ENCODE measurements around the gene FGF18. TPM values are rescaled to one million over a fixed set of nuclear protein-coding genes. Genes with fewer than 3 reads are reported as not detected.

Gene FGF18
- total and polyA plus RNA-seq, 2 of the 4 experiments (the other 2 are of a cell fraction): 0.15 TPM; not detected in 1

- H3K23ac ChIP-seq (ENCODE audit: low read depth, low read length): no peak overlapping the region
- DNase-seq: peak; percentile 86
- WGBS, 2 experiments (ENCODE audit: extremely low coverage in 2 of 2, insufficient read length in 1 of 2): no CpG with 5 or more reads among the region's 21 CpGs
These were observed 64.2 kb downstream of the FGF18 start for GRCh38 chr5:171483551-171484135.

More at GRCh38 chr5:171483551-171484135, 64.2 kb downstream of the FGF18 start:
- ChIA-PET POLR2A (ENCODE audit: unreplicated experiment) (no interaction called here), CTCF (interaction anchor here (1.0 to 1.8 kb wide), 3 partner anchors 10 to 65 kb away, joined by 4 to 6 read pairs (median 5); partner anchors contain the start of gene FGF18)
- Histone ChIP-seq H2BK20ac (ENCODE audit: low read depth, low read length) (no peak overlapping the region), H4K8ac (ENCODE audit: low read depth in 2 of 2, low read length in 2 of 2) (no peak overlapping the region), H3K56ac (ENCODE audit: extremely low read depth, insufficient read depth, low read length) (no peak overlapping the region), H3K4me2 (ENCODE audit: low read depth, low read length) (no peak overlapping the region), H4K20me1 (ENCODE audit: insufficient read depth, low read length) (no peaks in the 10 kb centered on the region), H3K18ac (ENCODE audit: low read depth, low read length) (no peak overlapping the region), H2AK9ac (replicated peaks; ENCODE audit: low read depth, low read length, poor library complexity) (peak overlapping the region; percentile 11), H2BK120ac (ENCODE audit: low read depth, low read length) (no peak overlapping the region), H3K79me1 (ENCODE audit: low read depth in 1 of 2, low read length in 2 of 2) (no peaks in the 10 kb centered on the region), H3K4me3 (ENCODE audit: insufficient read depth, low read depth, low read length) (no peak overlapping the region), H4K5ac (ENCODE audit: low read depth, low read length) (no peak overlapping the region), H2BK15ac (ENCODE audit: low read depth, low read length) (no peak overlapping the region), H3K27me3 (ENCODE audit: control insufficient read depth, insufficient read depth, low read length) (peaks cover 15% of the 10 kb centered on the region), H3K36me3 (ENCODE audit: control insufficient read depth, insufficient read depth, low read length) (no peaks in the 10 kb centered on the region), H3K9me3 (ENCODE audit: control insufficient read depth, insufficient read depth, low read length) (no peaks in the 10 kb centered on the region), H2AFZ (replicated peaks; ENCODE audit: low read length, poor library complexity) (peak overlapping the region; percentile 76), H2AK5ac (ENCODE audit: low read depth, low read length) (peak overlapping the region; percentile 37; the same call in 1 of the 2 replicates), H3K14ac (replicated peaks; ENCODE audit: low read depth, low read length) (no peak overlapping the region), H3K9ac (ENCODE audit: low read depth, low read length) (no peak overlapping the region), H3K4me1 (ENCODE audit: control insufficient read depth, insufficient read depth, low read length) (peaks cover 2% of the 10 kb centered on the region; the same call in 1 of the 2 replicates), H3K27ac (ENCODE audit: insufficient read depth, low read length) (no peak overlapping the region), H2BK5ac (ENCODE audit: low read depth, low read length, poor library complexity, severe bottlenecking) (no peak overlapping the region), H3K4ac (ENCODE audit: low read depth, low read length) (no peak overlapping the region), H4K91ac (ENCODE audit: insufficient read depth, low read depth, low read length) (no peak overlapping the region), H3K9me1 (ENCODE audit: insufficient read depth, low read length) (no peaks in the 10 kb centered on the region)
- BruUV-seq (replicated peaks): no TSS peak
- in situ Hi-C loops (cut with MboI; ENCODE audit: low sequenced_read_pairs) (no loop called here), intact Hi-C loops (cut with micrococcal nuclease) (loop anchor here (5.0 kb wide), 1 partner anchor 424 kb away; no protein-coding TSS in a partner anchor), dilution Hi-C loops (cut with HindIII; ENCODE audit: low sequenced_read_pairs, unreplicated experiment) (no loop called here)
- TF ChIP-seq SMC3 (IDR thresholded peaks at IDR 0.05; ENCODE audit: low read depth, low read length): no peak
- no peak for TF ChIP-seq MAFK (IDR thresholded peaks at IDR 0.05; ENCODE audit: low read depth, low read length)
- no peak for TF ChIP-seq RAD21 (IDR thresholded peaks at IDR 0.05; ENCODE audit: low read length)
- no peak for TF ChIP-seq ELK1 (IDR thresholded peaks at IDR 0.05; ENCODE audit: borderline replicate concordance, low read depth, low read length)
- TF ChIP-seq CEBPB (IDR thresholded peaks at IDR 0.05; ENCODE audit: low read depth, low read length): no peak
- no peak for TF ChIP-seq MXI1 (IDR thresholded peaks at IDR 0.05; ENCODE audit: borderline replicate concordance, low read depth, low read length)
- no peak for TF ChIP-seq FOS (IDR thresholded peaks at IDR 0.05; ENCODE audit: low read depth, low read length)
- TF ChIP-seq BHLHE40 (IDR thresholded peaks at IDR 0.05; ENCODE audit: low read depth, low read length): no peak
- no peak for TF ChIP-seq RCOR1 (IDR thresholded peaks at IDR 0.05; ENCODE audit: insufficient replicate concordance, low read length)
- no peak for TF ChIP-seq USF2 (IDR thresholded peaks at IDR 0.05; ENCODE audit: low read depth, low read length)
- ATAC-seq (ENCODE audit: low read depth): peak; percentile 92
